ENCODE results near the gene GASK1A.
"Not testable (repeated sequence)": the region's sequence is repeated elsewhere in the genome, so short reads cannot be mapped to it uniquely, and the experiment has no call there.

GASK1A gene

GRCh38 chr3:43043793-43044192, 64.7 kb downstream of the GASK1A start:
- ChIA-PET CTCF (no interaction called here), POLR2A (no interaction called here)
- H3K9me3 ChIP-seq (ENCODE audit: control insufficient read depth, insufficient read depth, low read depth, low read length), result no peaks in the 10 kb centered on the region
- no peak overlapping the region for H3K27ac ChIP-seq (ENCODE audit: extremely low read depth, low read depth, low read length)
- H3K4me1 ChIP-seq (ENCODE audit: control insufficient read depth, insufficient read depth, low read length), result no peaks in the 10 kb centered on the region
- no peaks in the 10 kb centered on the region for H3K36me3 ChIP-seq (ENCODE audit: control insufficient read depth in 2 of 2, insufficient read depth in 1 of 2, low read length in 2 of 2)
- TF ChIP-seq ATF2 (tag by site-specific recombination; IDR thresholded peaks at IDR 0.05; ENCODE audit: low read depth), result no peak
- no peak for TF ChIP-seq ZNF639 (tag by site-specific recombination; IDR thresholded peaks at IDR 0.05)
- TF ChIP-seq PRDM2 (tag by site-specific recombination; IDR thresholded peaks at IDR 0.05; ENCODE audit: borderline replicate concordance), result no peak
- no peak for TF ChIP-seq ZNF211 (tag by site-specific recombination; IDR thresholded peaks at IDR 0.05; ENCODE audit: low read depth)
- no peak for TF ChIP-seq ZNF214 (tag by site-specific recombination; IDR thresholded peaks at IDR 0.05; ENCODE audit: borderline replicate concordance)
- TF ChIP-seq ZNF302 (tag by site-specific recombination; IDR thresholded peaks at IDR 0.05; ENCODE audit: low read depth), result no peak
- no peak for TF ChIP-seq BCL11B (tag by site-specific recombination; IDR thresholded peaks at IDR 0.05; ENCODE audit: low read depth)
- no peak for TF ChIP-seq HOXC10 (CRISPR knock-in tag; IDR thresholded peaks at IDR 0.05)
- TF ChIP-seq ZNF354C (tag by site-specific recombination; IDR thresholded peaks at IDR 0.05; ENCODE audit: borderline replicate concordance, low read depth), result no peak
- no peak for TF ChIP-seq ZNF585B (tag by site-specific recombination; IDR thresholded peaks at IDR 0.05)
- TF ChIP-seq ZNF10 (tag by site-specific recombination; IDR thresholded peaks at IDR 0.05), result no peak
- TF ChIP-seq BCL6B (tag by site-specific recombination; IDR thresholded peaks at IDR 0.05), result no peak
- no peak for TF ChIP-seq ZNF560 (tag by site-specific recombination; IDR thresholded peaks at IDR 0.05; ENCODE audit: borderline replicate concordance)
- no peak for TF ChIP-seq ZNF404 (tag by site-specific recombination; IDR thresholded peaks at IDR 0.05)
- TF ChIP-seq ZNF175 (tag by site-specific recombination; IDR thresholded peaks at IDR 0.05), result no peak
- TF ChIP-seq ZNF19 (tag by site-specific recombination; IDR thresholded peaks at IDR 0.05; ENCODE audit: low read depth), result no peak
- no peak for TF ChIP-seq ZNF596 (tag by site-specific recombination; IDR thresholded peaks at IDR 0.05)
- no peak overlapping the region for H3K4me3 ChIP-seq (ENCODE audit: low read depth, low read length)

- H3K36me3 ChIP-seq (ENCODE audit: control insufficient read depth in 2 of 2, insufficient read depth in 1 of 2, low read length in 2 of 2); H3K4me1 ChIP-seq (ENCODE audit: control insufficient read depth, insufficient read depth, low read length); CTCF ChIA-PET; H3K27ac ChIP-seq (ENCODE audit: extremely low read depth, low read depth, low read length); H3K9me3 ChIP-seq (ENCODE audit: control insufficient read depth, insufficient read depth, low read depth, low read length); POLR2A ChIA-PET; H3K4me3 ChIP-seq (ENCODE audit: low read depth, low read length): not testable (repeated sequence)
Measured at GRCh38 chr3:43045079-43045478, 66.0 kb downstream of the GASK1A start.
